ENCODE data around the gene ADGRE3.

Gene ADGRE3, protein sequence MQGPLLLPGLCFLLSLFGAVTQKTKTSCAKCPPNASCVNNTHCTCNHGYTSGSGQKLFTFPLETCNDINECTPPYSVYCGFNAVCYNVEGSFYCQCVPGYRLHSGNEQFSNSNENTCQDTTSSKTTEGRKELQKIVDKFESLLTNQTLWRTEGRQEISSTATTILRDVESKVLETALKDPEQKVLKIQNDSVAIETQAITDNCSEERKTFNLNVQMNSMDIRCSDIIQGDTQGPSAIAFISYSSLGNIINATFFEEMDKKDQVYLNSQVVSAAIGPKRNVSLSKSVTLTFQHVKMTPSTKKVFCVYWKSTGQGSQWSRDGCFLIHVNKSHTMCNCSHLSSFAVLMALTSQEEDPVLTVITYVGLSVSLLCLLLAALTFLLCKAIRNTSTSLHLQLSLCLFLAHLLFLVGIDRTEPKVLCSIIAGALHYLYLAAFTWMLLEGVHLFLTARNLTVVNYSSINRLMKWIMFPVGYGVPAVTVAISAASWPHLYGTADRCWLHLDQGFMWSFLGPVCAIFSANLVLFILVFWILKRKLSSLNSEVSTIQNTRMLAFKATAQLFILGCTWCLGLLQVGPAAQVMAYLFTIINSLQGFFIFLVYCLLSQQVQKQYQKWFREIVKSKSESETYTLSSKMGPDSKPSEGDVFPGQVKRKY

GRCh38 chr19:14674764-14675163 is at the start of gene ADGRE3:
Gene ADGRE3 (minus strand): TSS chr19:14674844. CDS start chr19:14674770, 74 bp downstream.
- DNase-seq (ENCODE audit: low read depth in 3 of 3), result no peak

- no peak for DNase-seq (ENCODE audit: low read depth in 3 of 3)
Measured at GRCh38 chr19:14722127-14722526, 47.5 kb upstream of the ADGRE3 start.

DNA sequence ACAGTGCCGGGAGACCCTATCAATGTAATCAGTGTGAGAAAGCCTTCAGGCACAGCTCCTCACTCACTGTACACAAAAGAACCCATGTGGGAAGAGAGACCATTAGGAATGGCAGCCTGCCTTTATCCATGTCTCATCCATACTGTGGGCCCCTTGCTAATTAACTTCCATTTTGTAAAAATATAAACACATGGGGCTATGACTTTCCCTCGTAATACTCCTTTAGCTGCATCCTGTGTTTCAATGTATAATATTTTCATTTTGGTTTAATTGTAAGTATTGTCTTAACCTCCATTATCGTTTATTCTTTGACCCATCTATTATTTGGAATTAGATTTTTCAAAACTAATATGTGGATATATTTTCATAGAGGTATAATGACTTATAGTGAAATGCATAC is 44.5 kb upstream of the ADGRE3 start:
- no peak for DNase-seq (ENCODE audit: low read depth in 3 of 3)

DNA sequence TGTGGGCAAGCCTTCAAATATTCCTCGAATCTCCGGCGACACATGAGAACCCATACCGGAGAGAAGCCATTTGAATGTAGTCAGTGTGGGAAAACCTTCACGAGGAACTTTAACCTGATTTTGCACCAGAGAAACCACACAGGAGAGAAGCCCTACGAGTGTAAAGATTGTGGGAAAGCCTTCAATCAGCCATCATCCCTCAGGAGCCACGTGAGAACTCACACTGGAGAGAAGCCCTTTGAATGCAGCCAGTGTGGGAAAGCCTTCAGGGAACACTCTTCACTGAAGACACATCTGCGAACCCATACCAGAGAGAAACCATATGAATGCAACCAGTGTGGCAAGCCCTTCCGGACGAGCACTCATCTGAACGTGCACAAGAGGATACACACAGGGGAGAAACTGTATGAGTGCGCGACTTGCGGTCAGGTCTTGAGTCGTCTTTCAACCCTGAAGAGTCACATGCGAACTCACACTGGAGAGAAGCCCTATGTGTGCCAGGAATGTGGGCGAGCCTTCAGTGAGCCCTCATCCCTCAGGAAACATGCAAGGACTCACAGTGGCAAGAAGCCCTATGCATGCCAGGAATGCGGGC is 44.0 kb upstream of the ADGRE3 start:
- no peak for DNase-seq (ENCODE audit: low read depth in 3 of 3)

GRCh38 chr19:14715841-14716240 is 41.2 kb upstream of the ADGRE3 start:
- DNase-seq (ENCODE audit: low read depth in 3 of 3), result no peak

- DNase-seq (ENCODE audit: low read depth in 3 of 3), result no peak
Measured at GRCh38 chr19:14704450-14704849, 29.8 kb upstream of the ADGRE3 start.

- DNase-seq (ENCODE audit: low read depth in 3 of 3), result no peak
Measured at GRCh38 chr19:14703833-14704232, 29.2 kb upstream of the ADGRE3 start.

GRCh38 chr19:14700711-14701375 is 26.2 kb upstream of the ADGRE3 start:
- DNase-seq (ENCODE audit: low read depth in 3 of 3), result no peak

- no peak for DNase-seq (ENCODE audit: low read depth in 3 of 3)
Measured at GRCh38 chr19:14699641-14700040, 25.0 kb upstream of the ADGRE3 start.

DNA sequence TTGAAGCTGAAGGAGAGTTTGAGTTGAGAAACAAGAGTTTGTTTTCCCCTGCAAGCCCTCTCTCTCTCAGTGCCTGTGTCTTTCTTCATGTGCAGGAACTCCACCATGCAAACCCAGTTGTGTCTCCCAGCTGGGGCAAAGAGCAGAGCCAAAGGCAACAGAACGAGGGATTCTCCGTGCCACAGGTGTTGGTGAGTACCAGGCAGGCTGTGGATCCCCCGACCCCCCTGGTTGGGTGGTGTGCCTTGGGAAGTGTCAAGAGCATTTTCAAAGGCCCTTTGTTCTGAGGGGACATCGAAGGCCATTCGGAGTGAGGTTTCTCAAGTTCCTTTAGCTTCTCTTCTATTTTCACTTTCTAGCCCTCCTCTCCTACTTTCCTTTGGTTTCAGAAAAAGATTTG is 20.8 kb upstream of the ADGRE3 start:
- DNase-seq (ENCODE audit: low read depth in 3 of 3), result no peak

DNA sequence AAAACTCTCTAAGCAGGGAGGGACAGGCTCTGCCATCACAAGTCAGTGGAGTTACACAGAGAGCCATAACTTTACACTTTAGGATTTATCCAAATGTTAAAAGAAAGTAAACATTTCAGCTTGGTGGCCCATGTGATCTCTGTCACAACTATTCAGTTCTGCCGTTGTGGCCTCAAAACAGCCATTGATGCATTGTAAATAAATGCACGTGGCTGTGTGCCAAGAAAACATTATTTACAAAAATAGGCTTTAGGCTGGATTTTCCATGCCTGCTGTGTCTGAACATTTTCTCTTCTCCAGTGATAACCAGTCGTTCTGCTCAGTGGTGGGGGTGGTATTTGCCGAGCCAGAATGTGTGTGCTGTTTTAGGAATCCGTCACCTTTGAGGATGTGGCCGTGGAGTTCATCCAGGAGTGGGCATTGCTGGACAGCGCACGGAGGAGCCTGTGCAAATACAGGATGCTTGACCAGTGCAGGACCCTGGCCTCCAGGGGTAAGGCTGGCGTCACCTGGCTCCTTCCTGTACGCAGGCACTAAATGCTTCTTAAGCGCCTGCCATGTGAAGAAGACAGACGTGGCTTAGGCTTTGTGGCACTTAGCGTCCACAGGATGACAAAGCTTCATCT is 20.1 kb upstream of the ADGRE3 start:
- DNase-seq (ENCODE audit: low read depth in 3 of 3), result no peak

DNA sequence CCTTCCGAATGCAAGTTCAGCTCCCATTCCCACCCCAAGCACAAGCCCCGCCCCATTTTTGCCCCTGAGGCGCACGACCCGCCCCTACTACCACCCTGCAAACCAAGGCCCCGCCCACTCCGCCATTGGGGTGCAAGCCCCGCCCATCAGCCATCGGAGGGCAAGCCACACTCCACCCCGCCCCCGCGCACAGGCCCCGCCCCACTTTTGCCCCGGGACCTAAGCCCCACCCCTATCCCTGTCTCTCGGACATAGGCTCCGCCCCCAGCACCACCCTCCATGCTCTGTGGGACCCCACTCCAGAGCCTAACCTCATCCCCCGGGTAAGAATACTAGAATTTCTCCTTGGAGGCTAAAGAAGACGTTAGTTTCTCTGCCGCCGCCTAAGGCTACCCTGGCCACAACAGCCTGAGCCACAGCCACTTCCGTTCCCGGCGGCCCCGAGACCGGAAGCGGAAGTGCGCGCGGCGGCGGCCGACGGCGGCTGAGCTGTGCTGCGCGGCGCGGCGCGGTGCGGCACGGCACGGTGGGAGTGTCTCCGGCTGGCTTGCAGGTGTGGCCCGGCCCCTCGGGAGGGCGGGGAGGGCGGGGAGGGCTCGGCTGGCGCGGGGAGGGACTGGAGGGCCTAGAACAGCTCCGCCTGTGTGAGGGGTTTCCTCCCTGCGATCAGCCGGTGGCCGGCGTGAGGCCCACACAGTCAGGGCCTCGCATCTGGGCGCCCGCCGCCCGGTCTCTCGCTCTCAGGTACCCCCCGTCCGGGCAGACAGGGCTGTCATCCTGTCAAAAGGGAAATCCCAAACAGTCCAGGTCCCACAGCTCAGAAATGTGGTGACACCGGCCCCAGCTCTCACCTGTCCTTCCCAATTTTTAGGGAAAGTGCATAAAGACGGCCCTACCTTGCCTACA is 15.2 kb upstream of the ADGRE3 start, which contains the start of gene ZNF333:
TSS of gene ZNF333 (plus strand) at position 451 of the 906 bp plus-strand sequence. CDS start 3,444 bp downstream, outside the sequence.
- DNase-seq (ENCODE audit: low read depth in 3 of 3), result peak; percentile 99 to 100 (median 100)

DNA sequence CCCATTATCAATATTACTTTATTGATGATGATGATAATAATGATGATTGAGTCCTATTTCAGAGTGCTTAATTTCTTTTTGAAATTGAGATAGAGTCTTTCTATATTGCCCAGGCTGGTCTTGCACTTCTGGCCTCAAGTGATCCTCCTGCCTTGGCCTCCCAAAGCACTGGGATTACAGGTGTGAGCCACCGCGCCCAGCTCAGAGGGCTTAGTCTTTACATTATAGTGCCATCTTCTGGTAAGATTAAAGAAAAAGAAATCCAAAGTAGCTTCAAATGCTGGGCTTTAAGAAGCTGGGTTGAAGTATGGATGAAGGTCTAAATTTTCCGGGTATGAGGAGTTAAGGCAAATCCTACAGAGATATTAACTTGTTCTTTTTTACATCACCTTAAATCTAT is 11.8 kb upstream of the ADGRE3 start:
- peak in 1 of 3 experiments; percentile 35 for DNase-seq (ENCODE audit: low read depth in 3 of 3)

DNA sequence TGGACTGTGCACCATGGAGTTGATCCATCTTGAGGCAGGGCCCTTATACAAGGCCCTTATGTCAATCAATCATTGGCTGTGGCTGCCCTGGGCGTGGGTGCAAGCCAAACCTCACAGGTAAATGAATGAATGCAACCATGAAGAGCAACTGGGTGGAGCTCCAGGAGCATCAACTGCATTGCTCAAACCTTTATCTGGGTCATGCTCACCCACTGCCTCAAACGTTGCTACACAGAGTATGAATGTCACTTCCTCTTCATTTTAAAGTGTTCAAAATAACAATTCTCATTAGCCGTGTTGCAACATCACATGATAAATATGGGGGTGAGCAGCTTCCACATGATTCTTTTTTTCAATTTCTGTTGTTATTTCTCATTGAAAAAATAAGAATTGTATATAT is 8.8 kb upstream of the ADGRE3 start:
- no peak for DNase-seq (ENCODE audit: low read depth in 3 of 3)

DNA sequence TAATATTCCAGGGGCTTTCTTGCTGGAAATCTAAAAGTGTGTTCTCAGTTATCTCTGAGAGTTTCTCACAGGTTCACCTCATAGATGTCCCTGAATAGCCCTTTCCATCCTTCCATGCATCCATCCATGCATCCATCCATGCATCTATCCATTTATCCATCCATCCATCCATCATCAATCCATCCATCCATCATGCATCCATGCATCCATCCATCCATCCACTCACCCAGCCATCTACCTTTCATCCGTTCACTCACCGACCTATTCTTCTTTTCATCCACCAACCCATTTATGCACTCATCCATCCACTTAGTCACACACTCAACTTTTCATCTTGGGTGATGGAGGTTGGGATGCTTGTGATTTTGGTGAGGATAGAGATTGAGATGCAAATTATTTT is 7.4 kb upstream of the ADGRE3 start:
- DNase-seq (ENCODE audit: low read depth in 3 of 3), result no peak

DNA sequence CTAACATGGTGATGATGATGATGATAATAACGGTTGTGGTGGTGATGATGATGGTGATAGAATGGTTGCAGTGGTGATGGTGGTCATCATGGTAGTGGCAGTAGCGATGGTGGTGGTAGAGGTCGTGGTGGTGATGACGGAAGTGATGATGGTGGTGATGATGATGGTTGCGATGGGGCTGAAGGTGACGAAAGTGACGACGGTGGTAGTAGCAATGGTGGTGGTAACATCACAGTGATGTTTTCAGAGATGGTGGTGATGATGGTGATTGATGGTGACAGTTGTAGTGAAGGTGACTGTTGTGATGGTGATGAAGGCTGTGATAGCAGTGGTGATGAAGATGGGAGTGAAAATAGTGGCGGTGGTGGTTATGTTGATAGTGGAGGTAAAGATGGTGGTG is 3.6 kb upstream of the ADGRE3 start:
- DNase-seq (ENCODE audit: low read depth in 3 of 3), result no peak

GRCh38 chr19:14677464-14677863 is 2.8 kb upstream of the ADGRE3 start:
- DNase-seq (ENCODE audit: low read depth in 3 of 3), result no peak

DNA sequence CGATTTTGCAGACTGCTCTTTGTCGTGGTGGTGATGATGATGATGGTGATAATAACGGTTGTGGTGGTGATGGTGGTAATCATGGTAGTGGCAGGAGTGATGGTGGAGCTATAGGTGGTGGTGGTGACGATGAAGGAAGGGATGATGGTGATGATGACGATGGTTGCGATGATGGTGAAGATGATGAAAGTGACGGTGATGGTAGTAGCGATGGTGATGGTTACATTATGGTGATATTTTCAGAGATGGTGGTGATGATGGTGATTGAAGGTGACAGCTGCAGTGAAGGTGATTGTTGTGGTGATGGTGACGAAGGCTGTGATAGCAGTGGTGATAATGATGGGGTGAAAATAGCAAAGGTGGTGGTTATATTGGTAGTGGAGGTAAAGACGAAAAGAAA is 2.1 kb upstream of the ADGRE3 start:
- no peak for DNase-seq (ENCODE audit: low read depth in 3 of 3)

DNA sequence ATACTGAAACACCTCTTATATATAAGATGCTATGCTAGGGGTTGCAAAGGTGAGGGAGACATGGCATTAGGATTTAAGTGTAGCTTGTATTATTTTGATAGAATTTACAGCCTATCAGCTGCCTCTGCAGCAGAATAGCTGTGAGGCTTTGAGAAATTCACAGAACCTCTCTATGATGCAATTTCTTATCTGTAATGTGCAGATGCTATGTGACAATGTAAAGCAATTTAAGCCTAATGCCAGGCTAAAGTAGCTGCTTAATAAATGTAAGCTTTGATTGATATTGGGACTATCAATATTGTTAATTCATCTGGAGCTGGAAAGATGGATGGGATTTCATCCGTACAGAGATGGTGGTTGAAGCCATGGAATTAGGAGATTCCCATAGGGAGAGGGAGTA is 1.6 kb downstream of the ADGRE3 start:
- no peak for DNase-seq (ENCODE audit: low read depth in 3 of 3)

DNA sequence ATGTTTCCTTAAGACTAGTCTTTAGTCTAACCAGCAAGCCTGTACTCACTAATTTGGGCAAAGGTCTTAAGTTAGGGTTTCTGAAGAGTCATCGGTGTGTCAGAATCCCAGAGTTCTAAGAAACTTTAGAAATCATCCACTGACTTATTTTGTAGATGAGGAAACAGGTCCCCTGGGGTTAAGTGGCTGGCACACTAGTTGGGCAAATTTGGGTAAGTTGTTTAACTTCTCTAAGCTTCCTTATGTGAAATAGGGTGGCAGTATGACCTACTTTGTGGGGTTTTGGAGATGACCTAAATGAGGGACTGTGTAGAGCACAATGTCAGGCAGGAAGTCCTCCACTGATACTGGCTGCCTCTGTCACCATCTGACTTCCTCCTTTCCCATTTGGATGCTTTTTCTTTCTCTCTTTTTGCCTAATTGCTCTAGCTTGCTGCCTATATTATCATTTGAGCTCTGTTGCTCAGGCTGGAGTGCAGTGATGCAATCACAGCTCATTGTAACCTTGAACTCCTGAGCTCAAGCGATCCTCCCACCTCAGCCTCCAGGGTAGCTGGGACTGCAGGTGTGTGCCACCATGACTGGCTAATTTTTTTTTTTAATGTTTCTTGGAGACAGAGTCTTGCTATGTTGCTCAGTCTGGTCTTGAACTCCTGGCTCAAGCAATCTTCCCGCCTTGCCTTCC is 2.3 kb downstream of the ADGRE3 start:
- DNase-seq (ENCODE audit: low read depth in 3 of 3), result no peak

Measured in stimulated activated CD4-positive, alpha-beta T cell treated with anti-CD3 and anti-CD28 coated beads, TNF-alpha, amount 100 ng/mL, for 24 hours (primary cell).